GM18909 (cell line): ENCODE results near the gene NTN1.
A peak's percentile ranks its signal among the peaks of the same experiment; 100 is the strongest.

ENCODE experiments used
- ATAC-seq: cut with Tn5 transposase; IDR thresholded peaks from one replicate; pipeline ENCODE4 v1.9.1; 2021; ENCODE audit warnings: mild to moderate bottlenecking; ENCODE audit not compliant: unreplicated experiment, poor library complexity

Gene NTN1

DNA sequence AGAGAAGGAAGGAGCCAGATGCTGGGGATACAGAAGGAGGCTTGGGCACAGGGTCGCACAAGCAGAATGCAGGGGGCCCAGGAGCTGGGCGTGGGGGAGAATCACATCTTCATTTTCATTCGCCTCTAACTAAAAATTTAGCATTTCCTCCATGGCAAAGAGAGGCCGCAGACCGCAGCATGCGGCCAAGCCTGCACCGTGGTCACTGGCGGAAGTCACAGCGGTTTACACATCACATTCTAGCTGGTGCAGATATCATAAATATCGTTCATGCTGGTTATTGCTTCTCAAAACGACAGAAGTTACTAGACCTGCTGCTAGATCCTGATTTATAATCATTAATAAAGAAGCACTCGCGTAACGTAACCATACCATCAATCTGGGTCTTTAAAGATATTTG, 162.0 kb downstream of the NTN1 start:
- no peak for ATAC-seq

DNA sequence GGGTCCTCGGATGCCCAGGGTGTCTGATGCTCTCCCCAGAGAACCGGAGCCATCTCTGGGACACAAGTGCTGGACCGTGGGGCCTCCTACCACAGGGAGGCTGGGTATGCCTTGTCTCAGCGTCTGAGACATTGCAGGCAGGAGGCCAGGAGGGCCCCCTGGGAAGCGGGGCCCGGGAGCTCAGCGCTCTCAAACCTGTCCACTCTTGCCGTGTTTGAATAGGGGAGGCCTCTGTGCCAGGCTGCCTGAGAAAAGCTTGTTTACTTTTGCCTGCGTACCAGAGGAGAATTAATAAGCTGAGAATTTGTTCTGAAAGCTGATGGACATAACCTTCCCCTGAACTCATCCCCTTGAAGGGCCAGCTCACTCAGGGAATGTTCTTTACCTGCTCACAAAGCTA, 163.8 kb downstream of the NTN1 start:
- ATAC-seq: no peak

DNA sequence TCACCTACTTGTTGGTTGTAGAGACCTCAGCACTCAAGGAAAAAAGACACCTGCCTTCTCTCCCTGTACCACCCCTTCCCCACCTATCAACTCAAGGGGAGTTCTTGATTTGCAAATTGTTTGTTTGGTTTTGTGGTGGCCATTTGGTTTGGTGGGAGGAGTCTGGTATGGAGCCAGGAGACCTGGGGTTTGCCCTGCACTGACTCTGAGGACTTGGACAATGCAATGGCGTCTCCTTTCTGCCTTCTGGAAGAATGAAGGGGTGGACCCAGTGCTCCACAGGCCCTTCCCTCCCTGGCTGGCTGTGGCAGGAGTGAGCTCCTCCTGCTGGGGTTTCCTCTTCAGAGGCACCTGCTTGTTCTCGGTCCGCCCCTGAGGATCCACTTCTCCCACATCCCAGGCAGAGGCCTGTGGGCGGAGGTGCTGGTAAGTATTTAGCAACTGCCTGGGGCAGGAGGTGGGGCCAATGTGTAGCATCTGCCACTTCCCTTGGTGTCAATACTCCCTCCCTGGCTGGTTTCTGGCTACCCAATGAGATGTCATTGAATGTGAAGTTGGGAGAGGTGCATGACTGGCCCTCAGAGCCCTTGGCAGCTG, 164.5 kb downstream of the NTN1 start:
- ATAC-seq: no peak

- ATAC-seq: no peak
Measured at GRCh38 chr17:9187828-9188227, 166.5 kb downstream of the NTN1 start.

DNA sequence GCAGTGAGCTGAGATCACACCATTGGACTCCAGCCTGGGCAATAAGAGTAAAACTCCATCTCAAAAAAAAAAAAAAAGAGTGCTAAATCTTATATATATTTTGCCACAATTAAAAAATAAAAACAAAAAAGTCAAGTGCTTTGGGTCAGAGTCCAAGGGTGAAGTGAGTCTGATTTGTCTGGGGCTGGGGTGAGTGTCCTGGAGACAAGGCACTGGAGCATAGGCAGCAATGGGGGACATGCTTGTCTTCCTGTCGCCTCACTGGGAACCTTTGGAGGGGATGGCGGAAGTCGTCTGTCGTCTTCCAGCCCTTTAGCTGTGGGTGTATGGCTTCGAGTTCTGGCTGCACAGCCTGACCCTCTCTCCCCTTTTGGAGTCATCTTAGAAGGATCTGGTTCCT, 167.1 kb downstream of the NTN1 start:
- ATAC-seq: no peak

GRCh38 chr17:9189870-9190269, 168.6 kb downstream of the NTN1 start:
- no peak for ATAC-seq

DNA sequence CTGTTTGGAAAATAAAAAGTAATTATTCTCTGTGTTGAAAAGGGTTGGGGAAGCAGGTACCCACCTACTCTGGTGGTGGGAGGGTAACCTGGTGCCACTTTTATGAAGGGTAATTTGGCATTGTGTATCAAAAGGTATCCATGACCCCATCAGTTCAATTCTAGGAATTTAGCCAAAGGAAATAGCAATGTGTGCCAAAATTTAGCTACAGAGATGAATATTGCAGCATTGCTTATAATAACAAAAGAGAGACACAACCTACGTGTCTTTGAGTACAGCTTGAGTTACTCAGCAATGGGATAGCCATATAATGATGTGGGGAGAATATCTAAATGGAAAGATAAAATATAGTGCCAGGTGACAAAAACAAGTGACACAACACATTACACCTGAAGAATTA, 170.7 kb downstream of the NTN1 start:
- ATAC-seq: no peak

DNA sequence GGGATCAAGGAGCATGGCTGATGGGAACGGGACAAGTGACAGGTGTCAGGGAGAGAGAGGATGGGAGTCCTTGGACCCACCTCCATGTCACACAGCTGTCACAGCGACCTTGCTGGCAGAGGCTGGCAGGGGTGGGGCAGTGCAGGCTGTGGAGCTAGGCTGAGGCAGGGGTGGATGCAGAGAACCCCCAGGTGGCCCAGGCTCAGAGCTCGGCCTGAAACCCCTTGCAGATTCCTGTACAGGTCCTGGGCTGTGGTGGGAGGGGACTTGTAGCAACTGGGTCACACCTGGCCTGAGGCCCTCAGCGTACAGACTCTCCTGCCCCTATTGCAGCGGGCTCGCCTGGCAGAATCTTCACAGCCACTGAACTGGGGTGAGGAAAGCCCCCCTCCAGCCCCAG, 174.1 kb downstream of the NTN1 start:
- no peak for ATAC-seq

DNA sequence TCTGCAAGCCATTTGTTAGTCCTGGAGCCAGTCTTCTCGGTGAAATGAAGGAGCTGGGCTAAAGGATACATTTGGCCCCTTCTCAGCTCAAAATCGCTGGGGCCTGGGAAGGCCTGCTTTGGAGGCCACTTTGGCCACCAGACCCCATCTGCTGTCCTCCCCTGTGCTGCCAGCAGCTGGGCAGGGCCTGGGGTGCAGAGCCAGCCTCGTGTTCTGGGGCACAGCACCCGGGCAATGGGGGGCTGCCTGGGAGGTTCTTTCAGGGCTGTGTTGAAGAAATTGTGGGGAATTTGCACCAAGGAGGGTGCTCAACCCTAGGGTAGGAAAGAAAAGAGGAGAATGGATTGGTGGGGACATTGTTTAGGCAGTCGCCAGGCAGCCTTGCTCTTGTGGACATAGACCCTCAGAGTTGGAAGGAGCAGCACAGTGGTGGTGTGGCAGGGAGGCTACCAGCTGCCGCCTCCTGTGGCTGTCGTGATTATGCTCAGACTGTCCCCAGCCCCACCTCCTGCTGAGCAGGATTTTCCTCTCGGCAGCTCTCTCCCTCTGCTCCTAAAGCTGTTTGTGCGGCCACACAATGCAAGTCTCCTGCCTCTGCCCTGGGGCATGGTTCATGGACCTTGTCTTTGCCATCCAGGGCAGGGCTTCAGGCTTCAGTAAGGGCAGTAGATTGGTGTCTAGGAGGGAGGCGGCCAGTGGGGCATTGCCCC, 174.8 kb downstream of the NTN1 start:
- ATAC-seq: no peak

- no peak for ATAC-seq
Measured at GRCh38 chr17:9199571-9200551, 178.6 kb downstream of the NTN1 start.

- peak; percentile 83 for ATAC-seq
Measured at GRCh38 chr17:9200699-9201359, 179.5 kb downstream of the NTN1 start.

DNA sequence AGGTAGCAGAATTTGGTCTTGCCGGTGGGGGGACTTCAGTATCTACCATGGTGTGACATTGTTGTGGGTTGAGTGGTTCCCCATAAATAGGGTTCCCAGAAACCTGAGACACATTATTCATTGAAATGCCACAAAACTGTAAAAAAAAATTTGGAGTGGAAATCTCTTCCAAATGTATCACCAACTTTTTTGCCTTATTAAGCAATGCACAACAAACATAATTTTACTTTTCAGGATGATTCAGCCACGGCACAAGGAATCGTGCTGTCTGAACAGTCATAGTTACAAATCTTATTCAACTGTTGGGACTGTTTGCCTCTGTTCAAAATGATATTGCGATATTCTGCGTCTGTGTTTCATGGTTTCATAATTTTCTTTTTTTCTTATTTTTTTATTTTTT, 181.2 kb downstream of the NTN1 start:
- no peak for ATAC-seq

DNA sequence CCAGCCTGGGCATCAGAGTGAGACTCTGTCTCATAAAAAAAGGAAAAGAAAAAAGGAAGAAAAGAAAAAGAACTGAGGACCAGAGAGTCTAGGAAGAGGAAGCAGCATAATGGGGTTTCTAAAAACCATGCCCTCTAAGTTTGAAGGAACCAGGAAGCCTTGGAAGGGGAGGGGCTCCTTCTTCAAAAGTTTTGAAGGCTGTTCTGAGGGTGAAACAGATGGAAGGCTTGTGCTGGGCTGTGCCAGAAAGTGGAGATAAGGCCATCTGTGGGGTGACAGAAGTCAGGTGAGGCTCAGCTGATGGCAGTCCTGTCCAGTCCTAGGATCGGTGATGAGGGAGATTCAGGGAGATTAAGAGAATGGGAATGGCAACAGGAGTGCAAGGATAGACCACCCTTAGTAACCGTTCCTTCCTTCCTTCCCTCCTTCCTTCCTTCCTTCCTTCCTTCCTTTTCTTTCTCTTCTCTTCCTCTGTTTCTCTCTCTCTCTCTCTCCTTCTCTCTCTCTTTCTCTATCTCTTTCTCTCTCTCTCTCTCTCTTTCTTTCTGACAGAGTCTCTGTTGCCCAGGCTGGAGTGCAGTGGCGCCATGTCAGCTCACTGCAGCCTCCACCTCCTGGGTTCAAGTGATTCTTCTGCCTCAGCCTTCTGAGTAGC, 182.6 kb downstream of the NTN1 start:
- ATAC-seq: no peak

- ATAC-seq: no peak
Measured at GRCh38 chr17:9204637-9205329, 183.5 kb downstream of the NTN1 start.

DNA sequence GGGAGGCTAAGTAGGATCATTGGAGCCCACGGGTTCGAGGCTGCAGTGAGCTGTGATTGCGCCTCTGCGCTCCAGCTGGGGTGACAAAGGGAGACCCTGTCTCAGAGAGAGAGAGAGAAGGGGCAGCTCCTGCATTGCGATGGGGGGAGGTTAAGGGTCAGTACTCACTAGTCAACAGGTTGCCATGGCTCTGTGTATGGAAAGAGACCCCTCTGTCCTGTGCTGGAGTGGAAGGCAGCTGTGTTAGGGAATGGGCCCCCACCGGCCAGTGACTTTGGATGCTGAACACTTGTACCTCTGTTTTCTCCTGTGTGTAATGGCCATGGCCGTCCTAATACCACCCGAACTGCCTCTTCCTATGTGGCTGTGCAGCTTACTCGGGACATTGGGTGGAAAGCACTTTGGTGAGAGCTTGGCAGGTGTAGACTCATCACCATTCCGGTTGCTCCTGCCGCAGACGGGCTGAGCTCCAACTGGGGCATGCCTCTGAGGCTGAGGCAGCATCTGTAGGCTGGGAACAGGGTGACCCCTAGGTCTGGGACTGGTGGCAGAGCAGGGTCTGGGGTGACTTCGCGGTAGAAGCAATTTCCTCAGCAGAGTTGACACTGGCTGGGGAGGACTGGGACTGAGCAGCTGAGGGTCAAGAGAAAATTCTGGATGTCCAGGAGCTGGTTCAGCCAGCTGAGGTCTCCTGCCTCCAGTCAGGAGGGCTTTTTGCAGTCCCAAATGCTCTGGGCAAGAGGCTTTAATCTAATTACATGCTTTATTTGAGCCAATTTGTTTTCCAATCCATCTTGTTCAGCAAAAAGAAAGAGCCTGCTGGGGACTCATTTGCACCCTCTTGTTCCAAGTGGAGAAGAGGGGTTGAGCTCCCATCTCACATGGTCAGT, 184.5 kb downstream of the NTN1 start:
- ATAC-seq: no peak

DNA sequence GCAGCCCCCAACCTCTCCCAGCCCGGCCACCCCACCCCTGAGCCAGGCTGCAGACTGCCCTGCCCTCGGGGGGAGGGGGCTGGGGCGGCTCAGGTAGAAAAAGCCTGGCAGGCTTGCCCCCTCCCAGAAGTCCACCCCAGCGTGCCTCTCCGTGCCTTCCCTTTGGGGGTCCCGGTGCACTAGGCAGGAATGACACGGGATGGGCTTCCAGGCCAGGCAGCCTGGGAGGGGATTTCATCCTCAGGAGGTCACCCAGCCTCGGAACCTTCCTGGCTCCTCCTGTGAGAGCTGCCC, 185.0 kb downstream of the NTN1 start:
- no peak for ATAC-seq

DNA sequence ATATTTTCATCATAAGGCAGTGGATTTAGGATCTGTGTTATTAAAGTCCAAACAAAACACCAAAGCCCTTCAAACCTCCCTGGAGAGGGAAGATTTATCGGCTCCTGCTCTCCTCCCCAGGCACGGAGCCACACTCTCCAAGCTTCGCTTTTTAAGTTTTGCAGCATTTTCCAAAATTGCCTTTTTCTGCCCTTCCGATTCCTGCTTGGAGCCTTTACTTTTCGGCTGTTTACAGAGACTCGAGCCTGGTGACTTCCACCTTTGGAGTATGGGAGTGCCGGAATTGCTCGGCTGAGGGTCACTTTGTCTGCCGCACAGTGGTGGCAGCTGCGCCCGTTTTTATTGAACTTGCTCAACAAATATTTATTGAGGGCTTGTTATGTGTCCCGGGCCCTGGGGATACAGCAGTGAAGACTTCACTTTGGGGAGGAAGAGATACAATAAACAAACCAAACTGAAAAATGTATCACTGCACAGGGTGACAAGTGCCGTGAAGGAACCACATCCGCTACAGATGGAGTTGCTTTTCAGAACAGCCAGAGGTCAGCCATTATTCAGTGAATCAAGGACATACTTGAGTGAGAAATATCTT, 185.5 kb downstream of the NTN1 start:
- no peak for ATAC-seq

DNA sequence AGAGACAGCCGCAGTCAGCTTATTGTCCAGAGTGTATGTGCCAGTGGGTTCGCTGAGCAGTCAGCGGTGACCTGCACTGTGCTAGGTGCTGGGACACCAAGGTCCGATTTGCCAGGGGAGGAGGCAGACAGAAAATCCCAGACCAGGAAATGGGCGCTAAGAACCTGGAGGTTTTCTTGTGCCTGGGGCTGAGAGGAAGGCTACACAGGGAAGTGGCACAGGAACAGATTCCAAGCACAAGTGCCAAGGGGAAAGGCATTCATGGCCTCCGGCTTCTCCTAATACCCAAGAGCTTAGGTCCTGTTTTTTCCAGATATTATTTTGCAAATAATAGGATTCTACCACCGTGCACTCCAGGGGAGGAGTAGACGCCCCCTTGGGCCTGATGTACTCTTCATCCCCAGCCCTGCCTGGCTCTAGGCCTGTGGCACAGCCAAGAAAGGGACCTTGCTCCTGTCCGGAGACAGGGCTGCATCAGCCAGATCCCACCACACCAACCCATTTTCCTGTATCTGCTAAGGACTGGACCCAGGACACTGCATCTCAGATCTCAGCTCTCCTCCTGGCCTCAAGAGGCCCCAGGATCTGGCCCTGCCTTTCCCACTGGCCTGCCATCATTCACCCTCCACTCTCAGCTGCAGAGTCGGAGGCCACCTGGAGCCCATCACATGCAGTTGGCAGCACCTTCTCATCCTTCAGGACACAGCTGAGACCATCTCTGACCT, 187.2 kb downstream of the NTN1 start:
- no peak for ATAC-seq
